Measurements from ENCODE around the gene CTBP1. TPM values are rescaled to one million over a fixed set of nuclear protein-coding genes. Genes with fewer than 3 reads are reported as not detected.

Gene CTBP1
- total and polyA plus RNA-seq, 9 of the 15 experiments (the other 6 are each of a cell fraction or from before 2014, with no cell fraction given), result 14.5 to 162 (median 68.2) TPM

DNA sequence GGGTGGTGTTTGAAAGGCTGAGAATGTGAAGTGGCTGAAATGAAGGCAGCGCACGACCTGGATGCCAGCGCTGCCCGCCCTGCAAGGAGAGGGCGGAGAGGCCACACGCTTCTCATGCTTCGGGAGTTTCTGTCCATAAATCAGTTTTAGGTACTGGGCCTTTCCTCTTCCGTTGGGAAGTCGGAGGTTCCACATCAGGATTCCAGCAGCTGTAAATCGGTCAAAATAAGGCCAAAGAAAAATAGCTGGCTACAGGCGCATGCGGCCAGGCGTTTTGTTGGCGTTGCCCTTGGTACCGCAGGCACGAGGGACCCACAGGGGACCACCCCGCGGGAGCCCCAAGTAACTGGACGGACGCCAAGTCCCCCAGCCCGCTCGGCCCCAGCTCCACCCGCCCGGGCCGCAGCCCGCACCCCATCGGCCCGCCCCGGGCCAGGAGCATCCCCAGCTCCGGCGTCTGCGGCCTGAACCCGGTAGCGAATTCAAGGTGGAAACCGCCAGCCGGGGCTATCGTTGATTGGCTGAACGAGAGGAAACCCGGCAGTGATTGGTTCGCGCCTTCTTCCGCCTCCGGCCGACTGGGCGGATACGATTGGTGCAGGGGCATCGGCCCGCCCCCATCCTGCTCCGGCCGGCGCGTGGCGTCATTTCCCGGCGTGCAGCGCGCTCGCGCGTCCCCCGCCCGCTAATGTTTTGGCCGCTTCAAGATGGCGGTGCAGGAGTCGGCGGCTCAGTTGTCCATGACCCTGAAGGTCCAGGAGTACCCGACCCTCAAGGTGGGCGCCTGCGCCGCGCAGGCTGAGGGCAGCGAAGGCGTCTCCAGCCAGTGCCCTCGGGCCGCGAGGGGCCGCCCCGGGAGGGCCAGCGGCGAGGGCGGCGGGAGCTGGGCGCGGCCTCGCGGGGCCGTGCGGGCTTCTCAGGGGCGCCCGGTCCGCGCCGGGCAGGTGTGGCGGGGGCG is 40.6 kb upstream of the CTBP1 start, which contains the start of gene MAEA (continued):
- TF ChIP-seq, protein P1, sequence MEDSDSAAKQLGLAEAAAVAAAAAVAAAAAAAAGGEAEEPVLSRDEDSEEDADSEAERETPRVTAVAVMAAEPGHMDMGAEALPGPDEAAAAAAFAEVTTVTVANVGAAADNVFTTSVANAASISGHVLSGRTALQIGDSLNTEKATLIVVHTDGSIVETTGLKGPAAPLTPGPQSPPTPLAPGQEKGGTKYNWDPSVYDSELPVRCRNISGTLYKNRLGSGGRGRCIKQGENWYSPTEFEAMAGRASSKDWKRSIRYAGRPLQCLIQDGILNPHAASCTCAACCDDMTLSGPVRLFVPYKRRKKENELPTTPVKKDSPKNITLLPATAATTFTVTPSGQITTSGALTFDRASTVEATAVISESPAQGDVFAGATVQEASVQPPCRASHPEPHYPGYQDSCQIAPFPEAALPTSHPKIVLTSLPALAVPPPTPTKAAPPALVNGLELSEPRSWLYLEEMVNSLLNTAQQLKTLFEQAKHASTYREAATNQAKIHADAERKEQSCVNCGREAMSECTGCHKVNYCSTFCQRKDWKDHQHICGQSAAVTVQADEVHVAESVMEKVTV (CRISPR knock-in tag; IDR thresholded peaks at IDR 0.05), result no peak
- TF ChIP-seq, protein P2, sequence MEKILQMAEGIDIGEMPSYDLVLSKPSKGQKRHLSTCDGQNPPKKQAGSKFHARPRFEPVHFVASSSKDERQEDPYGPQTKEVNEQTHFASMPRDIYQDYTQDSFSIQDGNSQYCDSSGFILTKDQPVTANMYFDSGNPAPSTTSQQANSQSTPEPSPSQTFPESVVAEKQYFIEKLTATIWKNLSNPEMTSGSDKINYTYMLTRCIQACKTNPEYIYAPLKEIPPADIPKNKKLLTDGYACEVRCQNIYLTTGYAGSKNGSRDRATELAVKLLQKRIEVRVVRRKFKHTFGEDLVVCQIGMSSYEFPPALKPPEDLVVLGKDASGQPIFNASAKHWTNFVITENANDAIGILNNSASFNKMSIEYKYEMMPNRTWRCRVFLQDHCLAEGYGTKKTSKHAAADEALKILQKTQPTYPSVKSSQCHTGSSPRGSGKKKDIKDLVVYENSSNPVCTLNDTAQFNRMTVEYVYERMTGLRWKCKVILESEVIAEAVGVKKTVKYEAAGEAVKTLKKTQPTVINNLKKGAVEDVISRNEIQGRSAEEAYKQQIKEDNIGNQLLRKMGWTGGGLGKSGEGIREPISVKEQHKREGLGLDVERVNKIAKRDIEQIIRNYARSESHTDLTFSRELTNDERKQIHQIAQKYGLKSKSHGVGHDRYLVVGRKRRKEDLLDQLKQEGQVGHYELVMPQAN (IDR thresholded peaks at IDR 0.05; ENCODE audit: borderline replicate concordance), result peak; percentile 70; the same call in 1 of the 2 replicates
- TF ChIP-seq MCM7 (IDR thresholded peaks at IDR 0.05), result no peak
- TF ChIP-seq ZKSCAN3 (CRISPR knock-in tag; IDR thresholded peaks at IDR 0.05), result no peak
- peak; percentile 55; the same call in 1 of the 2 replicates for TF ChIP-seq RFX5 (IDR thresholded peaks at IDR 0.05; ENCODE audit: low read depth, low read length)
- no peak for TF ChIP-seq ZNF274 (IDR thresholded peaks at IDR 0.05; ENCODE audit: borderline replicate concordance, low read depth, low read length)
- no peak for TF ChIP-seq TARDBP (IDR thresholded peaks at IDR 0.05)
- TF ChIP-seq SRSF3 (IDR thresholded peaks at IDR 0.05; ENCODE audit: insufficient read depth, low read length), result no peak
- TF ChIP-seq TAF7 (tag; IDR thresholded peaks at IDR 0.05), result no peak
- TF ChIP-seq GATA2 (CRISPR knock-in tag; IDR thresholded peaks at IDR 0.05), result no peak
- TF ChIP-seq, protein P3, sequence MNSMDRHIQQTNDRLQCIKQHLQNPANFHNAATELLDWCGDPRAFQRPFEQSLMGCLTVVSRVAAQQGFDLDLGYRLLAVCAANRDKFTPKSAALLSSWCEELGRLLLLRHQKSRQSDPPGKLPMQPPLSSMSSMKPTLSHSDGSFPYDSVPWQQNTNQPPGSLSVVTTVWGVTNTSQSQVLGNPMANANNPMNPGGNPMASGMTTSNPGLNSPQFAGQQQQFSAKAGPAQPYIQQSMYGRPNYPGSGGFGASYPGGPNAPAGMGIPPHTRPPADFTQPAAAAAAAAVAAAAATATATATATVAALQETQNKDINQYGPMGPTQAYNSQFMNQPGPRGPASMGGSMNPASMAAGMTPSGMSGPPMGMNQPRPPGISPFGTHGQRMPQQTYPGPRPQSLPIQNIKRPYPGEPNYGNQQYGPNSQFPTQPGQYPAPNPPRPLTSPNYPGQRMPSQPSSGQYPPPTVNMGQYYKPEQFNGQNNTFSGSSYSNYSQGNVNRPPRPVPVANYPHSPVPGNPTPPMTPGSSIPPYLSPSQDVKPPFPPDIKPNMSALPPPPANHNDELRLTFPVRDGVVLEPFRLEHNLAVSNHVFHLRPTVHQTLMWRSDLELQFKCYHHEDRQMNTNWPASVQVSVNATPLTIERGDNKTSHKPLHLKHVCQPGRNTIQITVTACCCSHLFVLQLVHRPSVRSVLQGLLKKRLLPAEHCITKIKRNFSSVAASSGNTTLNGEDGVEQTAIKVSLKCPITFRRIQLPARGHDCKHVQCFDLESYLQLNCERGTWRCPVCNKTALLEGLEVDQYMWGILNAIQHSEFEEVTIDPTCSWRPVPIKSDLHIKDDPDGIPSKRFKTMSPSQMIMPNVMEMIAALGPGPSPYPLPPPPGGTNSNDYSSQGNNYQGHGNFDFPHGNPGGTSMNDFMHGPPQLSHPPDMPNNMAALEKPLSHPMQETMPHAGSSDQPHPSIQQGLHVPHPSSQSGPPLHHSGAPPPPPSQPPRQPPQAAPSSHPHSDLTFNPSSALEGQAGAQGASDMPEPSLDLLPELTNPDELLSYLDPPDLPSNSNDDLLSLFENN (IDR thresholded peaks at IDR 0.05; ENCODE audit: low read depth in 2 of 2, low read length in 2 of 2), result peak in 1 of 2 experiments; percentile 9; a peak in 1 of 4 replicates
- TF ChIP-seq TCF7L2 (IDR thresholded peaks at IDR 0.05; ENCODE audit: low read depth, low read length), result no peak
- 0 out of 2 replicates have a peak, but pooled peaks have one; percentile 60 for TF ChIP-seq NR3C1 (CRISPR knock-in tag; IDR thresholded peaks at IDR 0.05)
- peak; percentile 97 for TF ChIP-seq ELF1 (tag; IDR thresholded peaks at IDR 0.05)
- TF ChIP-seq, protein P4, sequence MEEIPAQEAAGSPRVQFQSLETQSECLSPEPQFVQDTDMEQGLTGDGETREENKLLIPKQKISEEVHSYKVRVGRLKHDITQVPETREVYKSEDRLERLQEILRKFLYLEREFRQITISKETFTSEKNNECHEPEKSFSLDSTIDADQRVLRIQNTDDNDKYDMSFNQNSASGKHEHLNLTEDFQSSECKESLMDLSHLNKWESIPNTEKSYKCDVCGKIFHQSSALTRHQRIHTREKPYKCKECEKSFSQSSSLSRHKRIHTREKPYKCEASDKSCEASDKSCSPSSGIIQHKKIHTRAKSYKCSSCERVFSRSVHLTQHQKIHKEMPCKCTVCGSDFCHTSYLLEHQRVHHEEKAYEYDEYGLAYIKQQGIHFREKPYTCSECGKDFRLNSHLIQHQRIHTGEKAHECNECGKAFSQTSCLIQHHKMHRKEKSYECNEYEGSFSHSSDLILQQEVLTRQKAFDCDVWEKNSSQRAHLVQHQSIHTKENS (CRISPR knock-in tag; IDR thresholded peaks at IDR 0.05), result no peak
- peak; percentile 43 for TF ChIP-seq HMGN3 (IDR thresholded peaks at IDR 0.05; ENCODE audit: borderline replicate concordance, extremely low read depth, insufficient read length, low read depth, low read length)

Measured in K562 (cell line).